Measurements from ENCODE around the gene SSRP1. TPM values are rescaled to one million over a fixed set of nuclear protein-coding genes. Genes with fewer than 3 reads are reported as not detected.

SSRP1 gene
- total and polyA plus RNA-seq, 9 of the 15 experiments (the other 6 are each of a cell fraction or from before 2014, with no cell fraction given): 91.1 to 416 (median 245) TPM

DNA sequence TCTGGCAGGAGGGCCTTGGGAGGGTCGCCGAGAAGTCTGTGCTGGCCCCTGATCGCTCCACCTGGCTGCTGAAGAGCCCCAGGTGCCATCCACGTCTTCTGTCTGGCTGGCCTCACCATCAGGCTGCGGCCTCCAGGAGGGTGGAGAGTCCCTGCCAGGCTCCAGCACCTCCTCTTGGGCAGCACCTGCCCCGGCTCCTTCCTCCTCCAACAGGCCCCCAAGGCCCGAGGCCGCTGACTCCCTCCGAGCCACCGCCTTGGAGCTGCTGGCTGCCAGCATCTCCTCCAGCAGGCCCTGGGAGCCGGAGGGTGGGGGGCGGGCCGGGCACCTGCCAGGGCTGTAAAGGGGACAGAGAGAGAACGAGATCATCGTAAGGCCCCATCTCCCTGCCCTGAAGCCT is 33.2 kb downstream of the SSRP1 start (continued):
- no peak for TF ChIP-seq SMAD2 (IDR thresholded peaks at IDR 0.05; ENCODE audit: low read depth, low read length)
- no peak for TF ChIP-seq CHD4 (IDR thresholded peaks at IDR 0.05; ENCODE audit: insufficient read depth, insufficient replicate concordance, low read depth, low read length, poor library complexity, severe bottlenecking)
- TF ChIP-seq ZNF561 (CRISPR knock-in tag; conservative IDR thresholded peaks at IDR 0.05): no peak
- TF ChIP-seq, protein P1, sequence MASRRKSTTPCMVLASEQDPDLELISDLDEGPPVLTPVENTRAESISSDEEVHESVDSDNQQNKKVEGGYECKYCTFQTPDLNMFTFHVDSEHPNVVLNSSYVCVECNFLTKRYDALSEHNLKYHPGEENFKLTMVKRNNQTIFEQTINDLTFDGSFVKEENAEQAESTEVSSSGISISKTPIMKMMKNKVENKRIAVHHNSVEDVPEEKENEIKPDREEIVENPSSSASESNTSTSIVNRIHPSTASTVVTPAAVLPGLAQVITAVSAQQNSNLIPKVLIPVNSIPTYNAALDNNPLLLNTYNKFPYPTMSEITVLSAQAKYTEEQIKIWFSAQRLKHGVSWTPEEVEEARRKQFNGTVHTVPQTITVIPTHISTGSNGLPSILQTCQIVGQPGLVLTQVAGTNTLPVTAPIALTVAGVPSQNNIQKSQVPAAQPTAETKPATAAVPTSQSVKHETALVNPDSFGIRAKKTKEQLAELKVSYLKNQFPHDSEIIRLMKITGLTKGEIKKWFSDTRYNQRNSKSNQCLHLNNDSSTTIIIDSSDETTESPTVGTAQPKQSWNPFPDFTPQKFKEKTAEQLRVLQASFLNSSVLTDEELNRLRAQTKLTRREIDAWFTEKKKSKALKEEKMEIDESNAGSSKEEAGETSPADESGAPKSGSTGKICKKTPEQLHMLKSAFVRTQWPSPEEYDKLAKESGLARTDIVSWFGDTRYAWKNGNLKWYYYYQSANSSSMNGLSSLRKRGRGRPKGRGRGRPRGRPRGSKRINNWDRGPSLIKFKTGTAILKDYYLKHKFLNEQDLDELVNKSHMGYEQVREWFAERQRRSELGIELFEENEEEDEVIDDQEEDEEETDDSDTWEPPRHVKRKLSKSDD (conservative IDR thresholded peaks at IDR 0.05; ENCODE audit: low read length): no peak
- no peak for TF ChIP-seq CREB1 (IDR thresholded peaks at IDR 0.05)
- no peak for TF ChIP-seq CREB1 (CRISPR knock-in tag; IDR thresholded peaks at IDR 0.05)
- no peak for TF ChIP-seq ZNF584 (CRISPR knock-in tag; IDR thresholded peaks at IDR 0.05; ENCODE audit: low read depth)
- no peak for TF ChIP-seq FOXA3 (CRISPR knock-in tag; conservative IDR thresholded peaks at IDR 0.05 in 1 of 2, IDR thresholded peaks at IDR 0.05 in 1 of 2)
- TF ChIP-seq ZNF77 (CRISPR knock-in tag; IDR thresholded peaks at IDR 0.05): no peak
- no peak for TF ChIP-seq NEUROD1 (IDR thresholded peaks at IDR 0.05; ENCODE audit: borderline replicate concordance, low read depth, low read length, partially characterized antibody)
- no peak for TF ChIP-seq BDP1 (IDR thresholded peaks at IDR 0.05; ENCODE audit: insufficient read depth, insufficient read length)
- TF ChIP-seq, protein P2, sequence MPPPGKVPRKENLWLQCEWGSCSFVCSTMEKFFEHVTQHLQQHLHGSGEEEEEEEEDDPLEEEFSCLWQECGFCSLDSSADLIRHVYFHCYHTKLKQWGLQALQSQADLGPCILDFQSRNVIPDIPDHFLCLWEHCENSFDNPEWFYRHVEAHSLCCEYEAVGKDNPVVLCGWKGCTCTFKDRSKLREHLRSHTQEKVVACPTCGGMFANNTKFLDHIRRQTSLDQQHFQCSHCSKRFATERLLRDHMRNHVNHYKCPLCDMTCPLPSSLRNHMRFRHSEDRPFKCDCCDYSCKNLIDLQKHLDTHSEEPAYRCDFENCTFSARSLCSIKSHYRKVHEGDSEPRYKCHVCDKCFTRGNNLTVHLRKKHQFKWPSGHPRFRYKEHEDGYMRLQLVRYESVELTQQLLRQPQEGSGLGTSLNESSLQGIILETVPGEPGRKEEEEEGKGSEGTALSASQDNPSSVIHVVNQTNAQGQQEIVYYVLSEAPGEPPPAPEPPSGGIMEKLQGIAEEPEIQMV (tag; conservative IDR thresholded peaks at IDR 0.05; ENCODE audit: low read depth): no peak

All from K562 (cell line).